Activated T-cell treated with anti-CD3 and anti-CD28 coated beads, Interleukin-2, amount 50 U/mL, for 72 hours (primary cell): Measurements from ENCODE around the gene GCNT1. TPM values are rescaled to one million over a fixed set of nuclear protein-coding genes. Genes with fewer than 3 reads are reported as not detected.

Experiments used
- ATAC-seq, 2 donors: fragments of 150-1000 bp; cut with Tn5 transposase; replicated peaks in 1 of 2; 2 replicates each; pipeline ENCODE4 v1.10.0; 2021; ENCODE audit warnings: moderate library complexity in 2 of 2, mild to moderate bottlenecking in 1 of 2
- DNase-seq, 2 donors: peaks; one replicate each; pipeline ENCODE4 v3.0.0; 2021 to 2022; ENCODE audit warnings: mixed read lengths in 1 of 2
- H3K27ac Mint-ChIP-seq: one replicate; pipeline ENCODE4 v1.8.0; 2022; ENCODE audit warnings: mild to moderate bottlenecking, moderate library complexity, mixed read lengths
- H3K27me3 Mint-ChIP-seq: one replicate; pipeline ENCODE4 v1.8.0; 2022; ENCODE audit warnings: low read depth, mixed read lengths
- H3K36me3 Mint-ChIP-seq, 2 donors: one replicate each; pipeline ENCODE4 v1.8.0; 2022; ENCODE audit warnings: mixed read lengths in 2 of 2, mild to moderate bottlenecking in 1 of 2; ENCODE audit not compliant: insufficient read depth in 2 of 2
- H3K4me1 Mint-ChIP-seq: one replicate; pipeline ENCODE4 v1.8.0; 2022; ENCODE audit warnings: low read depth, mixed read lengths
- H3K4me3 Mint-ChIP-seq, 2 donors: one replicate each; pipeline ENCODE4 v1.8.0; 2022; ENCODE audit warnings: mild to moderate bottlenecking in 2 of 2, mixed read lengths in 2 of 2, moderate library complexity in 2 of 2
- H3K9me3 Mint-ChIP-seq, 2 donors: one replicate each; pipeline ENCODE4 v1.8.0; 2022; ENCODE audit warnings: mixed read lengths in 2 of 2
- total RNA-seq, 2 donors: library from RNA; stranded (reverse); gene quantifications; one replicate each; pipeline ENCODE4 v1.2.3, GENCODE V29; 2022

GCNT1 gene
- total RNA-seq, 2 donors from 2014 or later, result 4.2 to 9.7 TPM

DNA sequence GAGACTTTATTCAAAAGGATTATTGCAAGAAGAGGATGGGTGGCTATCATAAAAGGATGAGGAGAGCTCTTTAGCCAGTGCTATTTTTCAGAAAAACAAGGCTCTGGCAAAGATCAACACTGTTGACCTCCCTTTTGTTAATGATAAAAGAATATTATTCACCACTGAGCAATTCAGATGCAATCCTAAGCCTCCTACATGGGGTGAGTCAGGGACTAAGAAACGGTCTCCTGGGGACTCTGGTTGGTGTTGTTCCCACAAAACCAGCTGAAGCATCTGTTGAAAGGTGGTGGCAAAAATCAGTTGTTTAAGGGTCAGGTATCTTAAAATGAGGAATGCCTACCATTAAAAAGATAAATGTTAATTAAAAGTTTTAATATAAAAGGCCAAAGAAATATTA, 7.7 kb upstream of the GCNT1 start:
- Mint-ChIP-seq H3K27ac (no peak overlapping the region), H3K9me3 (peaks cover 0 to 3% of the 10 kb centered on the region in 2 donors), H3K27me3 (peaks cover 6% of the 10 kb centered on the region), H3K4me3 (no peak overlapping the region), H3K4me1 (peaks cover 22% of the 10 kb centered on the region), H3K36me3 (peaks cover 3 to 14% of the 10 kb centered on the region in 2 donors)
- ATAC-seq (no peak), DNase-seq (no peak)

DNA sequence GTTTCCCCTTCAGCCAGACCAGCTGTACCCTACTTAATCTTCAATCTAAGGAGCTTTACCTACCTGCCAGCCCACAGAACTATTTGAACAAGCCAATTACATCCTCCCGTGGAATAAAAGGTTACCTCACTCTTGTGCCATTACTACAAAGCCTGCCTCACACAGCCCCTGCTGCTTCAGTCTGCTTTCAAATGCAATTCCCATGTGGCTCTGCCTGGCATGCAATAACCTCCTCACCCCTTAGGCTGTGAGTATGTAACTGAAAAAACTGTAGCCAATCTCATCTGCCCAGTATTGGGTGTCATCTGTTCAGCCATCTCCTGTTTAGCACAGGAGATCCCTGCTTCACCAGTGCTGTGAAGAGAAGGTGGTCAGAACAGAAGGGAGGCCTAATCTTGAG, 6.1 kb upstream of the GCNT1 start:
- peaks cover 6% of the 10 kb centered on the region for H3K27me3 Mint-ChIP-seq
- peaks cover 0 to 3% of the 10 kb centered on the region in 2 donors for H3K9me3 Mint-ChIP-seq
- no peak overlapping the region for H3K27ac Mint-ChIP-seq
- peaks cover 3 to 14% of the 10 kb centered on the region in 2 donors for H3K36me3 Mint-ChIP-seq
- peaks cover 13% of the 10 kb centered on the region for H3K4me1 Mint-ChIP-seq
- no peak overlapping the region for H3K4me3 Mint-ChIP-seq
- no peak for DNase-seq
- ATAC-seq, result no peak

DNA sequence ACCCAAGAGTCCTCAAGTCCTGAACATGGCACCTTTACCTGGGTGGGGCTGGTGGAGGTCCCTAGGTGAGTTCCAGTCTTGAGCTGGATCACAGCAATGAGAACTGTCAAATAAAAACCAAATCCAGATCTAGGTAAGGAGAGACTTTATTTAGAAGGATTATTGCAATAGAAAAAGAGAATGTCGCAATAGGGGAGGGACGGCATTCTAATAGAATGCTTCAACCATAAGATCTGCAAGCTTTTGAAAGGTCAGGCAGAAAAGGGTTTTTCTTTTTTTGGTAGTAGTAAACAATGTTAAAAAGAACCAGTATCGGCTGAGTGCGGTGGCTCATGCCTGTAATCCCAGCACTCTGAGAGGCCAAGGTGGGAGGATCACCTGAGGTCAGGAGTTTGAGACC, 5.2 kb upstream of the GCNT1 start:
- DNase-seq, result no peak
- Mint-ChIP-seq H3K36me3 (peaks cover 3 to 14% of the 10 kb centered on the region in 2 donors), H3K9me3 (peaks cover 0 to 3% of the 10 kb centered on the region in 2 donors), H3K4me1 (peaks cover 7% of the 10 kb centered on the region), H3K27me3 (peaks cover 6% of the 10 kb centered on the region), H3K27ac (no peak overlapping the region), H3K4me3 (no peak overlapping the region)
- ATAC-seq, result no peak

DNA sequence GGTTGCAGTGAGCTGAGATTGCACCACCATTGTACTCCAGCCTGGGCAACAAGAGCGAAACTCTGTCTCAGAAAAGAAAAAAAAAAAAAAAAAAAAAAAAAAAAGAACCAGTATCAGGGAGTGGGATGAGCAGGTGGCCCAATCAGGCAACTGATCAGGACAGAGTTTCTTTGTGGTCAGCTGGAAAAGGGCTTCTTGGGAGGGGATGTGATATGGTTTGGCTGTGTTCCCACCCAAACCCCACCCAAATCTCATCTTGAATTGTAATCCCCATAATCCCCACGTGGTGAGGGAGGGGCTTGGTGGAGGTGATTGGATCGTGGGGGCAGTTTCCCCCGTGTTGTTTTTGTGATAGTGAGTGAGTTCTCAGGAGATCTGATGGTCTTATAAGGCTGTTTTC, 4.7 kb upstream of the GCNT1 start:
- no peak overlapping the region for H3K27ac Mint-ChIP-seq
- peaks cover 8% of the 10 kb centered on the region for H3K4me1 Mint-ChIP-seq
- peaks cover 0 to 3% of the 10 kb centered on the region in 2 donors for H3K9me3 Mint-ChIP-seq
- H3K4me3 Mint-ChIP-seq, result no peak overlapping the region
- ATAC-seq, result no peak
- H3K36me3 Mint-ChIP-seq, result peaks cover 3 to 14% of the 10 kb centered on the region in 2 donors
- no peak for DNase-seq
- H3K27me3 Mint-ChIP-seq, result peaks cover 6% of the 10 kb centered on the region

DNA sequence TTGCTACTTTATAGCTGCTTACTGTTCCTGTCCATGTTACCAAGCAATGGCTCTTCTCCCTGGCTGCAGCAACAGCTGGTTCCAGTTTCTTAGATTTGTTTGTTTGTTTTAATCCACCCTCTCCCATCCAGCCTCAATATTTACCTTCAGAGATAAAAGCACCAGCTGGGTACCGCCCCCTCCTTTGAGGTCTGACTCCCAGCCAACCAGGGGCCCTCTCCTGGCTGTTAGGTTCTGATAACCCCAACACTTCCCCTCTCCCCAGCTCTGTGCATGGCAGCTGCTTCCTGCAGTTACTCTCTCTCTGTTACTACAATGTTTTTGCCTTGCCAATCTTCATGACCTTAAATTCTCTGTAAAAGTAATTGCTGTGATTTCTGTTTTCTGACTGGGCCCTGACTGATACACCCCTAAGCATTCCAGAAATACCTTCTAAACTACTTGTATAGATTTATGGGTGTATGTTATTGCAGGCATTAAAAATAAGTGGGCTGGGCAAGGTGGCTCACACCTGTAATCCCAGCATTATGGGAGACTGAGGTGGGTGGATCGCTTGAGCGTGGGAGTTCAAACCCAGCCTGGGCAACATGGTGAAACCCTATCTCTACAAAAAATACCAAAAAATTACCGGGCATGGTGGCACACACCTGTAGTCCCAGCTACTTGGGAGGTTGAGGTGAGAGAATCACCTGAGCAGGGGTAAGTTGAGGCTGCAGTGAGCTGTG, 2.6 kb upstream of the GCNT1 start:
- Mint-ChIP-seq H3K9me3 (peaks cover 0 to 3% of the 10 kb centered on the region in 2 donors), H3K36me3 (peaks cover 4 to 16% of the 10 kb centered on the region in 2 donors), H3K4me3 (no peak overlapping the region), H3K4me1 (peaks cover 19% of the 10 kb centered on the region), H3K27me3 (peaks cover 11% of the 10 kb centered on the region), H3K27ac (peak overlapping the region; percentile 8)
- ATAC-seq (no peak), DNase-seq (no peak)

DNA sequence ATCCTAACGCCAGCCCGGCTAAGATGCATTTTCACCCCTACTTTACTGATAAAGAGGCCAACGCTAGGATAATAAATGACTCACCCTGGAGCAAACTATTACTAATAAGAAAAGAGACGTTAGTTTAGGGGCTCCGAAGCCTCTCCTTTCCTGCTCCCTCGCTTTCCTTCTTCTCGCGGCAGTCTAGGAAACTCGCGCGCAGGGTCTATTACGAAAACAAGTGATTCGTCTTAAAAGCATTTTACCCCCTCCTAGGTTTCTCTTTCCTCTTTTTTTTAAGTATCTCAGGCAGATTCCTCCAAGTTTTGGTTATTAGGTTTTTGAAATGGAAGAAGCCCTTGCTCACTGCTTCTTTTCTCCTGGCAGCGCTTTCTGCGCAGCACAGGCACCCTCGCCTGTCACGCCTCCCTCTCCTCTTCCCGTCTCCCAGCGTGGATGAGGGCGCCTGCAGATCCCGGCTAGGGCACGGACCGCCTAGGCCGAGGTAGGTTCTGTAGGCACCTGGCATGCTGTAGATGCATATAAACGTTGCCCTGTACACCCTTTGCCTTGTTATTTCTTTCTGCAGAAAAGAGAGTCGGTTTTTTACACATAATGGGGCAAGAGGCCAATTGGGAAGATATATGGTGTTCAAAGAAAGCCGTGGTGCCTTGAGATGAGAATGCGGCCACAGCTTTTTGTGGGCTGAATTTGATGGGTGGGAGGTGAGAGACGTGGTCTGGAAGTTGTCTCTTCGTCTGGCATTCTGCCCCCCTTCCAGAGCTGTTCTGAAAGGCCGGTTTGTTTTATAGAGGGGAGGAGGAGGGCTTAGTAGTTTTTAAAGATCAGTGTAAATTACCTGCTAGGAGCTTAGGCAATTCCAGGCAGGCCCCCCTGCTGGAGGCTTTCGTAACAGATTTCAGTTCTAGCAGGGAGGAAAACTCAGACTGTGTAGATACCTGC, 983 bp downstream of the GCNT1 start:
- ATAC-seq (no peak), DNase-seq (peak in 1 of 2 donors; percentile 16)
- peaks cover 19% of the 10 kb centered on the region for H3K4me1 Mint-ChIP-seq
- no peaks in the 10 kb centered on the region for H3K9me3 Mint-ChIP-seq
- peak overlapping the region; percentile 60 for H3K27ac Mint-ChIP-seq
- peaks cover 5% of the 10 kb centered on the region for H3K27me3 Mint-ChIP-seq
- peak overlapping the region; percentile 98 to 99 for H3K4me3 Mint-ChIP-seq
- peaks cover 2 to 3% of the 10 kb centered on the region in 2 donors for H3K36me3 Mint-ChIP-seq

DNA sequence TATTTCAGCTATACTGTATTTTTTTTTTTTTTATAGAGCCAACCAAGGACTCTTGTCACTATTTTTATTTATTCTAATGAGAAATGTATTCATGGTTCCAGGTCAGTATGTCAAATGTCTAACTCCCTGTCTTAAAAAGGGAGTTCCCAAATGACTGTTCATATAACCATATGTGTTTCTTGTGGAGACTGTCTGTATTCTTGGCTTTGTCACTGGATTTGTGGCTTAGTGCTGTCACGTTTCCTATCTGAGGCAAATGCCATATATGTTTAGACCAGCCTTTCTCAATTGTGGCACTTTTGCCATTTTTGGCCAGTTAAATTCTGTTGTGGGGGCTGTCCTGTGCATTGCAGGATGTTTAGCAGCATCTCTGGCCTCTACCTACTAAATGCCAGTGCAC, 3.1 kb downstream of the GCNT1 start:
- Mint-ChIP-seq H3K4me1 (peaks cover 23% of the 10 kb centered on the region), H3K27me3 (peaks cover 5% of the 10 kb centered on the region), H3K27ac (no peak overlapping the region), H3K9me3 (no peaks in the 10 kb centered on the region), H3K36me3 (peaks cover 2 to 4% of the 10 kb centered on the region in 2 donors), H3K4me3 (no peak overlapping the region)
- DNase-seq (no peak), ATAC-seq (no peak)

DNA sequence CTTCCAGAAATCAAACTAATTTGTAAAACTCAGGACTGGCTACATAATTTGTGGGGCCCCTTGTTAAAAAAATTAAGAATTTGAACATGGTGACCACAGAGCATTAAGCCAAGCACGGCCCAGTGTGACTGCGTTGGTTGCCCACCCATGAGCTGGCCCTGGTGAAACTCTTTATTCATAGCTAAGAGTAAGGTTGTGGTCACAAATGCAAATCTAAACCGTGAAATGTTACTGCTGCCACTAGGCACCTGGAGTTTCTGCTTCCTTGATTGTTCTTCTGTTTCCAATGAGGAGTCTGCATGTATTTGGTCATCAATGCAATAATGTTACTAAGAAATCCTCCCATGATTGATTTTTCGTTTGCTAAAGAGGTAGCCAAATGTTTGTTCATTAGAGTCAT, 4.2 kb downstream of the GCNT1 start:
- DNase-seq, result no peak
- Mint-ChIP-seq H3K4me1 (peaks cover 23% of the 10 kb centered on the region), H3K9me3 (no peaks in the 10 kb centered on the region), H3K27me3 (peaks cover 5% of the 10 kb centered on the region), H3K27ac (no peak overlapping the region), H3K36me3 (peaks cover 2 to 6% of the 10 kb centered on the region in 2 donors), H3K4me3 (no peak overlapping the region)
- no peak for ATAC-seq

DNA sequence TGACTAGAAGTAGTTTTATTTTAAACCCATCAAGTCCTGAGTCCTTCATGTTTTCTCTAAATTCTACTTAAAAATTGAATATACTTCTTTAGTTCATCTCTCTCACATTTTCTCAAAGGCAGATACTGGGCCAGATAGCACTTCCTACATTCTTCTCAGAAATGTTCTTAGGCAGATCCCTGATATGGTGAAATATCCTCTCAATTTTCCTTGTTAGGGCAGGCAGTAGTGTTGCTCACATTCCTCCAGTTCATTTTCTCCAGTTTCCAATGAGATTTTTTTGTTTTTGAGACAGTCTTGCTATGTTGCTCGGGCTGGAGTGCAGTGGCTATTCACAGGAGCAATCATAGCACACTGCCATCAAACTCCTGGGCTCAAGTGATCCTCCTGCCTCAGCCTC, 5.7 kb downstream of the GCNT1 start:
- H3K36me3 Mint-ChIP-seq, result peaks cover 0 to 6% of the 10 kb centered on the region in 2 donors
- DNase-seq (no peak), ATAC-seq (no peak)
- H3K9me3 Mint-ChIP-seq, result no peaks in the 10 kb centered on the region
- peaks cover 18% of the 10 kb centered on the region for H3K4me1 Mint-ChIP-seq
- peaks cover 5% of the 10 kb centered on the region for H3K27me3 Mint-ChIP-seq
- no peak overlapping the region for H3K4me3 Mint-ChIP-seq
- H3K27ac Mint-ChIP-seq, result no peak overlapping the region

DNA sequence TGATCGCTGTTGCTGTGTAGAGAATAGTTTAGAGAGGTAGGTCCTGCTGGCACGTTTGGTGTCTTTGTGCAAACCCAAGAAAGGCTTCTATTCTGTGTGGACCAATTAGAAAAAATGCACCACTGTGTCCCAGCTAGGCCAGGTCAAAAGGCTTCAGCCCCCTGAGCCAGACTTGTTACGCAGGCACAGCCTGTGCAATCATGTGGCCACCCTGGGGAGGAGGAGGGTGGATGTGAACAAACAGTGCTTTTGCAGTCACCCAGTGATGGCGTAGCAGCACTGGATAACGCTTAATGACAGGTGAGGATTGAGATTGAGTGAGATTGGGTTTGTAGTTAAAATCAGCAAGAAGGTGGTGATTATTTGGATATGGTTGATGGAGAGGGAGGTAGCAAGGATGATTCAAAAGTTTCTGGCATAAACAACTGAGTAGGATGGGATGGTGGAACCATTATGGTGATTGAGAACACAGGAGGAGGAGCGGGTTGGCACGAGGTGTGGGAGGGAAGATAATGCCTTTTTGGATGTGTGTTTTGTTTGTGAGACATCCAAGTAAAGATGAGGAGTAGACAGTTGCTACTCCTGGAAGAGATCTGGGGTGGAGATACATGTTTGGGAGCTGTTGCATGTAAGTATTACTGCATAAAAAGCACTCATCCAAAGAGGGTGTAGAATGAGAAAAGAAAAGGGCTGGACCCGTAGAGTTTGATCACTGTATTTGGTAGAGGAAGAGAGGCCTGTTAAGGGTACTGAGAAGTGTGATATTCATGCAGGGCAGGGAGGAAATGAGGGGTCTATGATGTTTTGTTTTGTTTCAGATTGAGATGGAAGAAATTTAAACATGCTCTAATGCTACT, 6.7 kb downstream of the GCNT1 start:
- Mint-ChIP-seq H3K9me3 (no peaks in the 10 kb centered on the region), H3K27ac (peak overlapping the region; percentile 1), H3K27me3 (no peaks in the 10 kb centered on the region), H3K4me3 (no peak overlapping the region), H3K36me3 (peaks cover 0 to 3% of the 10 kb centered on the region in 2 donors), H3K4me1 (peaks cover 11% of the 10 kb centered on the region)
- DNase-seq (no peak), ATAC-seq (no peak)

DNA sequence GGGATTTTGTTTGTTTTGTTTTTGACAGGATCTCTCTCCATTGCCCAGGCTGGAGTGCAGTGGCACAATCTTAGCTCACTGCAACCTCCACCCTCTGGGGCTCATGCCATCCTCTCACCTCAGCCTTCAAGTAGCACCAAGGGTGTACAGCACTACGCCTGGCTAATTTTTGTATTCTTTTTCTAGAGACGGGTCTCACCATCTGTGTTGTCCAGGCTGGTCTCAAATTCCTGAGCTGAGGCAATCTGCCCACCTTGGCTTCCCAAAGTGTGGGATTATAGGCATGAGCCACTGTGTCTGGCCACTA, 7.3 kb downstream of the GCNT1 start:
- DNase-seq, result no peak
- H3K27me3 Mint-ChIP-seq, result no peaks in the 10 kb centered on the region
- H3K27ac Mint-ChIP-seq, result no peak overlapping the region
- no peak for ATAC-seq
- peaks cover 11% of the 10 kb centered on the region for H3K4me1 Mint-ChIP-seq
- no peak overlapping the region for H3K4me3 Mint-ChIP-seq
- peaks cover 0 to 3% of the 10 kb centered on the region in 2 donors for H3K36me3 Mint-ChIP-seq
- H3K9me3 Mint-ChIP-seq, result no peaks in the 10 kb centered on the region

DNA sequence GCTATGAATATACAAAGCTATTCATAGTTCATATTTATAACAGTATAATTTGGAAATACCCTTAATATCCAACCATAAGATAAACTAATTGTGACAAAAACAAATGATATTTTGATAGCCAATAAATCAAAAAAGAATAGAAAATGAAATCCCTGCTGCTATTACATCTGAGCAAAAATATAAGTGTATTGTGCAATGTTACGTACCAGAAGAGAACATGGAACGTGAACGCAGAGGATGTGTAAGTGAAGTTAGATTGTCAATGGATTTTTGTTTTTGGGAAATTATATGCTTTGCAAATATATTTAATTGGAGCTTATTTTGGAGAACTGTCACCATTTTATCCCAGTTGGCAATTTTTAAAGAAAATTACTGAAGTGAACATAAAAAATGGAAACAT, 15.4 kb downstream of the GCNT1 start:
- no peaks in the 10 kb centered on the region for H3K27me3 Mint-ChIP-seq

DNA sequence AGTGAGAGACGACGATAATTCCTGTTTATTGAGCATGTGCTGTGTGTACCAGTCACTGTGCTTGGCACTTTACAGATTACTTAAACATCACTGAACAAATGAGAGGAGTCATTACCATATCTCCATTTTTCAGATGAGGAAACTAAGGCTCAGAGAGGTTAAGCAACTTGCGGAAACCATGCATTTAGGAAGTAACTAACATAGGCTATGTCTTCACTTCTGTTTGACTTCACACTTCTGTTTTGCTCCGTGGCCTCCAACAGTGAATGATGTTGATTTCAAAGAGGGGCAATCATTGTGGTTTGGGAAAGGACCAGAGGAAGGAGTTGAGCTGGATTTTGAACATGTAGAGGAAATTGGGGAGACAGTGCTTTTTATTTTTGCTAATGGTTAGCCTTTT, 16.7 kb downstream of the GCNT1 start:
- Mint-ChIP-seq H3K4me3 (no peak overlapping the region), H3K27ac (no peak overlapping the region)

More for the DNA sequence above, 15.4 kb downstream of the GCNT1 start:
- H3K36me3 Mint-ChIP-seq, result peaks cover 8 to 12% of the 10 kb centered on the region in 2 donors
- H3K4me1 Mint-ChIP-seq, result no peaks in the 10 kb centered on the region
- DNase-seq (no peak), ATAC-seq (no peak)
- H3K9me3 Mint-ChIP-seq, result peaks cover 0 to 4% of the 10 kb centered on the region in 2 donors
- no peak overlapping the region for H3K27ac Mint-ChIP-seq
- H3K4me3 Mint-ChIP-seq, result no peak overlapping the region

More for the DNA sequence above, 16.7 kb downstream of the GCNT1 start:
- Mint-ChIP-seq H3K9me3 (peaks cover 0 to 6% of the 10 kb centered on the region in 2 donors), H3K27me3 (no peaks in the 10 kb centered on the region), H3K36me3 (peaks cover 12% of the 10 kb centered on the region in 2 donors), H3K4me1 (no peaks in the 10 kb centered on the region)
- DNase-seq (no peak), ATAC-seq (no peak)
